ELF-1 (cell line): ENCODE results near the gene SLC8A1.

Experiments
- DNase-seq: peaks from one replicate; pipeline ENCODE4 v3.0.0-alpha.2; 2016; ENCODE audit warnings: low read depth, low spot score

SLC8A1 gene

DNA sequence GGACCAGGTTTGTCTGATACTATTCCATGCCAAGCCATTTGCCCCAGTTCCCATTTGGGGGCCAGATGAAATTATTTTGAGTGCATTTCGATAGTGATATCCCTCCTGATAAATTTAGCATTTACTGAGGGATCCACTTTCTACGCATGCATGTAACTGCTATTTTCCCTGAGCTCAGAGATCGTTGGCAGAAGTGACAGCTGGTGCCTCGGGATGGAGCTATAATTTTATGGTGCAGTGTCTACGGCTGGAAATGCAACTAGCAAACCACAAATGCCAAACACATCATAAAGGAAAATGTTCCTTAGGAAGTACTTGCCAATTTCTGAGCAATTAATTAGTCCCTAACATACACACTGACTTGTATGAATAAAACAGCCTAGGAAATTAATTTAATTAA is 254.8 kb downstream of the SLC8A1 start:
- DNase-seq, result no peak

DNA sequence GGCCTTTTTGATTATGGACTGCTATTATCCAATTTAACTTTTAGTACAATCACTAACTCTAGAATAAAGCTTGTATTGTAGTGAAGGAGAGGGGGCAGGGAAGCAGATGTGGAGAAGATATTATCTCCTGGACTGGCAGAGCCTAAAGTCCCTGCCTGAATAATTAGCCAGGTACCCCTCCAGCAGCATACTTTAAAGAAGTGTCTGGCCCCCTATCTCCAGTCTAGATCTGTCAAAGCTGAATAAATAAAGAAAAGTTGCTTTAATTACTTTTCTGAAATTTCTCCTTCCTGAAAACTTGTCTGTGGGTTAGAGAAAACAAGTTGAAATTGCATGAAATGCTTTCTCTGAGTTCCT is 258.2 kb downstream of the SLC8A1 start:
- no peak for DNase-seq

DNA sequence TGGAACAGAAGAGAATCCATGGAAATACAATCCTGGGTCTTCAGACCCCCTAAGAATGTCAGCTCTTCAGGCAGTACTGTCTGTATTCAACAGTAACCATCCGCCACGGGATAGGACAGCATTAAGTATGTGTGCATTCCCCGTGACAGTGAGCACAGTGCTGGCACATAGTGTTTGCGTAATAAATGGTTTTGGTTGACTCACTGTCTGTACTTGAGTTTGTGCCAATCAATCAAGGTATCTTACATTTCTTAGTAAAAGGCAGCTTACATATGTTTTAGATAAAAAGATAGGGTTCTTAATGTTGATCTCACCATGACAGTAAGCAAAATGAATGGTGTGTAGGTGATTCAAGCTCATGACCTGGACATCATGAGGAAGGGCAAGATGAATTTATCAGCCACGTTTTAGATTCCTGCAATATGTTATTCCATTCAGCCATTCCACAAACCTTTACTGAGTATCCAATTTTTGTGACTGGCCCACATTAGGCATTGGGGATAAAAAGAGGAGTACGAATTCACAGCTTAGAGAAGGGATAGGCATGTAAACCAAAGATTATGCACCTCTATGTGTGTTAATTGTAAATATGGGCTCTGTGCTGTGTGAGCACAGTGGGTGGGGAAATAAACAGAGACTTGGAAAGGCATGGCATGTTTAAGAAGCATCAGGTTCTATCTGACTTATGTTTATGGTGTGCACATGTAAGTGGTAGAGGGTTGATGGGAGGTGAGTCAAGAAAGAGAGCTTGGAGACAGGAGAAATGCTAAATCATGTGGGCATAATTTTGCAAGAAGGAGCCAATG is 258.8 kb downstream of the SLC8A1 start:
- DNase-seq, result no peak

DNA sequence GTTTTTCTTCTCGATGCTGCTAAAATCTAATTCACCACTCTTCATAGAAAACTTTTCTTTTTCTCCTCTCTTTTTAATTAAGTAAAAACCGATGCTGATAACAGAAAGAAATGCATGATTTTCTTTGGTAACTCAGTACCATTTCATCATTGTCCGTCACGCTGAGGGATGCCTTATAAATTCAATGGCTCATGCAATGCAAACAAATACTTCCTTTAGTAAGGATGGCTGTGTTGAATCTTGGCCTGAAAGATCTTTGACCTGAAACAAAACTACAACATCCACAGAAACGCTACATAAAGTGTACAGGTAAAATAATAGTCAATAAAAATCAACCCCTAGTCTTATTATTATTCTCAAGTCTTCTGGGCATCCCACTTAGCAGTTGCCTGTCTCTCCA is 261.4 kb downstream of the SLC8A1 start:
- no peak for DNase-seq

DNA sequence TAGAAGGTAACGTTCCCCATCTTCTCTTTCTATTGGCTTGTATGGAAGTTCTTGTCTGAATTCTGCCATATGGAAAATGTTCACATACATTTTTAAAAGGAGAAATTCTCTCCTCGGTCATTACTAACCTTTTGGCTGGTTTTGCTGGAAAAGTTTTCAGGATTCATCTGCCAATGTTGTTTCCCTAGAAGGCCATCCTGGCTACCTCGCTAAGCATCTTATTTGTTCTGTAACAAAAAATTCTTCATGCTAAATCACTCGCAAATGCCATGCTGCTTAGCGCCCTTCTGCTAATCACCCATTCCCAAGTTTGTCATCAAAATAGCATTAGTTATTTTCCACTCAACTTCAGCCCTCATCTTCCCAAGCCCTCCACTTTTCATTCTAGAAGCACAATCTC is 262.0 kb downstream of the SLC8A1 start:
- no peak for DNase-seq

DNA sequence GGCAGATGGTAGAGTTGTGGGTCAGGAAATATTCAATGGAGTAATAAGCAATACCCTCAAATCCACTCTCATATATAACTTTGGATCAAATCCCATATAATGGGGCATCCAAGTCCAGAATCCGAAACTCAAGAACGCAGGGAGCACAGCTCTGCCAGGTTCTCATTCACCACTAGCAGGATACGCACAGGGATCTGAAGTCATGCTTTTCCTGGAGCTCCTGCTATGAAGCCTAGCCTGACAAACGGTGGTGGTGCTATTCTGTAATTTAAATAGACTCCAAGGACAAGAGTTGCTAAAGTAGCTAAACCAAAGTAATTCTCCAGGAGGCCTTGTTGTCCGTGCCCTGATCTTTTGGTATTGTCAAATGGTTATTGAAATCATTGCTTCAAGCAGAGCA is 264.8 kb downstream of the SLC8A1 start:
- no peak for DNase-seq

DNA sequence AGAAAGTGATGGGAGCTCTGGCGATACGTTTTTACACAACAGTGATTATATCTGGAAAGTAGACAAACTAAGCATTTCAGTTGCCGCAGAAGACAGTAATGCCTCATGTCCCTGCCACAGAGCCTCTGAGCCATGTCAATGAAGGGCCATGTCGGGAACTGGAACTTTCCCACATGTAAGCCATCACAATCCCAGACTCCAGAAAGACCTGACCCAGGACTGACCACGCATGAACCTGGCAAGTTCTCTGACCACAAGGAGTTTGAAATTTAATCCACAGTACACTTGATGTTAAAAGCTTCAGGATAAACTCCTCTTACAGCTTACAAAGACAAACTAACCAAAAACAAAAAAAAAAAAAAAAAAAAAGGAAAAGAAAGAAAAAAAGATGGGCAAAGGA is 267.3 kb downstream of the SLC8A1 start:
- no peak for DNase-seq

DNA sequence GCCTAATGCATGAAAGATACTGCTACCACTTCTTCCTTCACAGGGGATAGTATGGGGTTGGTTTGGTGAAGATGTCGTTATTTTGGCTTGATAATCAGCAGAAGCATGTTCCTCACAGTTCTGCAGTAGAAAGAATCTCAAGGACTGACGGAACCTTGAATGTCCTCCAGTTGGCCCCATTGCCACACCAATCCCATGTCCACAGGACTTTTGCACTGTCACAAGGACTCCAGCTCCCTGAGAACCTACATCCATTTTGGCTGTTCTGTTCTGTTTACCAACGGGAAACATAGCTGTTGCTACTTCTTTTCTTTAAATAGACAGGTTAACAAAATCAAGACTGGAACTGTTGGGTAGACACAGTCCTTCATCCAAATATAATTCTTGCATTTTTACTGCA is 270.0 kb downstream of the SLC8A1 start:
- DNase-seq, result no peak

DNA sequence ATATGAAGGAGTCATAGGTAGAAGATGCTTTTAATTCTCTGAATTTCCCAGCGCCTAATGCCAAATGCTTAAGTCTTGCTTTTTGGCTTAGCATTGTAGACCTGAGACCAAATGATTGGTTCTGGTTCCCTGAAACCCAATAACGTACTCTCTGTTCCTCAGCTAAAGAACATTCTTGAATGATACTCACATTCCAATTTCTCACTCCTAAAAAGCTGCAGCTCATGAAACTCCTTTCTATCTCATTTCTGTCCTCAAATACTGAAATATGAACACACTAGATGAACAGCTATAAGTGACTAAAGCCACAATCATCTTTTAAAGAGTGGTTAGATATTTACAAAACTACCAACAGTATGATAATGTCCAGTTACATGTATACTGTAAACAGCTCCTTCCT is 272.1 kb downstream of the SLC8A1 start:
- DNase-seq, result no peak

DNA sequence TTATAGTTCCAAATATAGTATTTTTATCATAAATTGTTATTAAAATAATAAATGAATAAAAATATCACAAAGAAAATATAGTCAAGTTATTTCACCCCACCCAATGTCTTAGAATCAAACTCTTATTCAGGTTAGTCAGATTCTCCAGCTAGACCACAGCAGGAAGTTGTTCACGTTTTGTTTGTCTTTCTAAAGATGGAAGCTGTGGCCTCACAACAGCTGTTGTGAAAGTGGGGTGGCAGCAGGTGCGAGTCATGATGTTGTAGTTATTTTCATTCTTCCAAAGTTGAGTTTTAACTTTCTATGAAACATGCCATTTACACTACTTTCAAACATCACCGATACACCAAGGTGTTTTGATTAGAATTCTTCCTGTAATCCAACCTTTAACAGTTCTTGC is 272.9 kb downstream of the SLC8A1 start:
- no peak for DNase-seq

DNA sequence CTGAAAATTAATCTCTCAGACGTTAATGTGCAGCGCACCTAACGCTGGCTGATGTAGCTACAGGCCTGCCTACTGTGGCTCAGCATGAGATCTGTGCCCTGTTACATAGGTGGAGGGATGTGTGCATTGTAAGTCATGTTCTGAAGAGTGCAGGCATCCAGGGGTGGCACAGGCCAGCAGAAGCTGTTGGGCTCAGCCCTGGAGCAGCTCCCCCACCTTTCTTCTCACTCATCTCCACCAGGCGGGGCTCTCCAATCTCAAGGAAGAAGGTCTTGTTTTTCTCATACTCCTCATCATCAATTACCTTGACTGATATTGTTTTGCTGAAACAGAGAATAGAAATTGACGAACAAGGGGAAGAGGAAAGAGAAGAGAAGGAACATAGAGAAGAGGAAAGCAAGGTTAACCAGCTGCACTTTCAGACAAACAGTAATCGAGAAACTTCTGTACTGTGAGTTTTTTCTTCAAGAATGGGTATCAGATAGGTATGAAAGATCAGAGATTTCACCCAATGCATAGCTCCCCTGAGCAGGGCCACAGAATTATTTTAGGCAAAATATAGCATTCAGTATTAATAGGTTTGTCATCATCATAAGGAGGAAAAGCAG is 273.6 kb downstream of the SLC8A1 start:
- no peak for DNase-seq

DNA sequence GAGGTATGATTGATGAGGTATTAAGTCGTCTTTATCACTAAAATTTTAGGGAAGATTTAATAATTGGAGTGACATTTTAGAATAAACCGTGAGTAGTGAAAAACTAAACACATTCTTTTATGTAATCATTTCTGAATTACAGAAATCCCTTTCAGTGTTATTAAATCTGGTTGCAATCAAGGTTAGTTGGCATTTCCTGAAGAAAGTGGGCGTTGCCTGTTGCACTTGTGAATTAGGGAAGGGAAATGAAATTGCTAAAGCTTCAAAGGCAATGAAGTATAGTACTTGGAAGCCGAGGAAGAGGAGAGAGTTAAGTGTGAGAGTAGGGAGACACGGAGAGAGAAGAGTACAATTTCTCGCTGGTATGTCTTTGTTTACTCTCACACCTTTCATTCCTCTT is 274.5 kb downstream of the SLC8A1 start:
- no peak for DNase-seq

DNA sequence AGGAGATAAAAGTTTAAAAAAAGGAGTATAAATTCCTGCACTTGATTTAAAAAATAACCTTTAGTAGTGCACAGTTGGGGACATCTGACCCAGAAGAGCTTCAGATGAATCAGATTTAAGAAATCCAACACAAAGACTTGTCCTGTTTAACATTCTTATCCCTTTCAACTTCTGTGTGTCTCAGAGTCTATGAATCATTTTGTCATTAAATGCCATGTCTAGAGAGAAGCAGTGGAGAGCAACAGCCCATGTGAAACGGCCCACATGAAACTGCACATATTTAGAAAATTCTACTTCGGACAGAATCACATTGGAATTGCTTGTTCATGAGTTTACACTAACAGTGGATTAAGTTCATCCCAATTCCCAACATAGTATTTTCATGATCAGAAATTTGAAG is 278.6 kb downstream of the SLC8A1 start:
- DNase-seq, result no peak

DNA sequence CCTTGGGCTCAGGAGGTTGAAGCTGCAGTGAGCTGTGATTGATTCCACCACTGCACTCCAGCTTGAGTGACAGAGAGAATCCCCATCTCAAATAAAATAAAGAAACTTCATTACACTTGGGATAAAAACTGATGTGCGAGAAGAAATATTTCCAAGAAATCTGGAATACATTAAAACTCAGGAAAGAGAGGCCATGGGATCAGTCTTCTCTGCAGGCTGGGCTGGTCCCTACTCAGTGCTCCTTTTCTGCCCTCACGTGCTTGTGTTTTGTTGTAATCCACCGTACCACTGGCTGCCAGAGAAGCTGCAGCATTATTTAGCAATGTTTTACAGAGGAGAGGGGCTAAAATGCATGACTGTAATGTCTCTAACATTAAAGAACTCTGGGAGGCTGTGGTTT is 282.0 kb downstream of the SLC8A1 start:
- no peak for DNase-seq

DNA sequence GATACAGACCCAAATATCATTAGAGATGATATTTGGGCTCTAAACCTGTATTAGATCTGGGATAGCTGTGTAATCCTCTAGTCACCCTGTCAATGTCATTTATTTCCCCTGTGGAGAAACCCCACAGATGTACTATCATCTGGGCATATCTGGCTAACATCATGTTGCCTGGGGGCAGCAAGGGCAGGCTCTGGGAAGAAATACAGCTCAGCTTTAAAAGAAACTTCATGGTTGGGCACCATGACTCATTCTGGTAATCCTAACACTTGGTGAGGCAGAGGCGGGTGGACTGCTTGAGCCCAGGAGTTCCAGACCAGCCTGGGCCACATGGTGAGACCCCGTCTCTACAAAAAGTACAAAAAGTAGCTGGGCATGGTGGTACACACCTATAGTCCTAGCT is 282.5 kb downstream of the SLC8A1 start:
- no peak for DNase-seq

DNA sequence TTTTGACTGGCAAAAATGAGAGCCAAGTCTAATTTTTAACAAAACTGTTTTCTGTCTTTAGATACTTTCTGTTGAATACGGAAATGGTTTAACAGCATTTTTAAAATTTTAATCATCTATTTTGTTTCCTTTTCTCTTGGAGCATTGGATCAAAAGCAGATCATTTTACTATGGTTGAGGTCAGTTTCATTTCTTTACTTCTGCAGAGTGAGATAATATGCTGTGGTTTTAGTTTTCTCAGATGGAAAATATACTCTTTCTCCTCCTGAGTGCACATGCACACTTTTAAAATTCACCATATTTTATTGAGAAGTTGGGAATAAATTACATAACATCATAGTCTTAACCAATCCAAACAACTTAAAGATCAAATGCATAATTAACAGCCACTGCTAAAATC is 283.3 kb downstream of the SLC8A1 start:
- DNase-seq, result no peak

DNA sequence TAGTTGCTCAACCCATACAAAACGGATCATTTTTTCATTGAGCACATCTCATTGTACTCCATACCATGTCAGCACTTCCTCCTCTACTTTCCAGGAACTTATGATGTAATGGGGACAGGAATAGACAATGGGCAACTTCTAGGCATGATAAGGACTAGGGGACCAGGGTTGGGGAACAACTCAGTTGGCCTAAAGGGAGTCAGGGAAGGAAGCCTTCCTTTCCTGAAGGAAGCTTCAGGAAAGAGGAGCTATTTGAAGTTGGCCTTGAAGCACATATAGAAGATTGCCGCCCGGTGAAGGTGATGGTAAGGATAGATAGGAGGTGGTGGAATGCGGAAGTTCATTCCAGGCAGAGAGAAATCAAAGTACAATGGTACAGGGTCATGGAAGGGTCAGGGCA is 283.9 kb downstream of the SLC8A1 start:
- no peak for DNase-seq

DNA sequence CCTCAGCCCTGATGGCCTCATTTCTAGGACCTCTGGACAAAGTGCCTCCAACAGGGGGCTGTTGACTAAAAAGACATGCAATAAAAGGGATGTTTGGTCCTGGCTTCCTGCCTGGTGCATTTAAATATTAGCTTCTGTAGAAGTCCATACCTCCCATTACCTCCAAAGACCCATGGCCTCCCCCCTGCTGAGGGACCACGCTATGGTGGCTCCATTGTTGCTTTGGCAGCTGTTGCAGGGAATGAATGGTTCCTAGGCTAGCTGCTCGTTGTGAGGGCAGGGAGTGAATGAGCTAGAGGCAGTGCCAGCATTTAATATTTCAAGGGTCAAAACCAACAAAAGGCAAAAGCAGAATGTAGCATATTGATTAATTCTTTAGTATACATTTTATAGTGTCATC is 285.9 kb downstream of the SLC8A1 start:
- no peak for DNase-seq

DNA sequence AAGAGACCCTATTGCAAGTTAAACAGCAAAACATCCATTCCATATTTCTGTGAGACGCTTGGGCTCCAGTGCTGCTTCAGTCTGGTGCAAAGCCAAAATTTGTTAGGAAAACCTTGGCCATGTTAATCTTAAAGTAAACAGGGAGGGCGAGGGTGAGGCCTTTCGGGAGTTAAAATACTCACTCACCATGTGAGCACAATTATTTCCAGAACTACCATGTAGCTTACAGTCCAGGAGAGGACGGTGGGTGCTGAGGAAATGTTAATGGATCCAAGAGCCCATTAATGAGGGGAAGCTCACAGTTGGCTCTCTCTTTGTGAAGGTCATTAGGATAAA is 286.4 kb downstream of the SLC8A1 start:
- no peak for DNase-seq

DNA sequence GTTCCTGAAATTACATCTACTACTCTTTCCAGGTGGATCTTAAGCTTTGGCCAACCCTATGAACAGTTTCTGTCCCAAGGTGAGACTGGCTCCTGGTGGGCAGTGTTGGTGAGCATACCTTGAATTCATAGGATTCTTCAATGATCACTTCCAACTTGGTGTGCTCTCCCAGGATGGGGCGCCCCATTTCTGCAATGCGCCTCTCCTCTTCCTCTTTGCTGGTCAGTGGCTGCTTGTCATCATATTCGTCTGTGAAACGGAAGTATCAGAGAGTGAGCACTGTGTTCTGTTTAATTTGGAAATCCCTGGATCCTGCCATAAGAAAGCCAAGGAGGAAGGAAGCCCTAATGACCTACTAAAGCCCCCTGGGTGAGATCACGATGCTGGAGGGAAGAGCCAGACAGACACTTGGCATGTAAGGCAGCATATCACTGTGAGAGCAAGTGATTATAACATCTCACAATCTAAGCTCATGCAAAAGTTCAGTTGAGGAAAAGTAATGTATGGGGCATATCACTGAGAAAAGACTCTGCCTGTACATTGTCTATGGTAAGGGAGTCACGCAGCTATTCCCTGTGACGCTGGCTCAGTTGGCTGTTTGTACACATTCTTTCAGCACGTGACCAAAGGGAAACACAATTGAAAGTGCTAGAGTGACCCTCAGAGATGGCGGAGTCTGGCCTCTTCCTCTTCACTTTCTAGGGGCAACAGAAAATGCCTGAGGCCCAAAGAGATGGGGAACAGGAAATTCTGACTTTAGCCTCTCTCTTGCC is 287.0 kb downstream of the SLC8A1 start:
- DNase-seq, result no peak

DNA sequence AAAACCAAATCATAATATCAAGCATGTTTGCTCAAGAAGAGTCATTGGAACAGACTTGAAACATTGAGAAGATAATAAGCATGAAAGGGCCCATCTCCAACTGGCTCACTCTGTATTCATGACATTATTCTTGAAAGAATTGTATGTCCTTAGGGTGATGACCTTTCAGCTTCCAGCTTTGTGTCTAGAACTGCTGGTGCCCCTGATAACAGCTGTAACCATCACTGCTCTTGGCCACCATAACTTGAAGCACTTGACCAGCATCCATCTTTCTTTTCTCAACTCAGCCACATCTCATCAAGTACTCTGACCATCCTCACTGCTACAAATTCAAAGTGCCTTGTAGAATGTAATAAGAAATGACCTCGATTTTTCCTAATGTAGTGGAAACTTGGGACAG is 289.9 kb downstream of the SLC8A1 start:
- no peak for DNase-seq

DNA sequence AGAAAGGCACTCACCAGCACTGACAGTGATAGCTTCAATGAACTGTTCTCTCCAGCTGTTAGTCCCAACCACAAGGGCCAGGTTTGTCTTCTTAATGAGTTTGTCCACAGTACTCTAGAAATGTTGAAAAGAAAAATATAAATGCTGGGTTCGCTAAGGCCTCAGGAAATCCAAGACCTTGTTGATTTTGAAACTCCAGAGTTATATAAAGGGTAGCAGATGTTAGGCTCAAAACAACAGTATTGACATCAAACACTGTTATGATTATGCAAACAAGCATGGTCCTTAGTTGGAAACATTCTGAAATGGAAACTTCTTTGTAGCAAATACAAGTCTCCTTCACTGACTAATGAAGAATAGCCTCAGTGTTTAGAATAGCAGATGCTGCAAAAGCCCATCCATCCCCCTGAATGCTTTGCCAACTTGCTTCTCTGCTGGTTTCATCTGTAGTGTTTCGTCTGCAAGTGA is 291.1 kb downstream of the SLC8A1 start:
- DNase-seq, result no peak

DNA sequence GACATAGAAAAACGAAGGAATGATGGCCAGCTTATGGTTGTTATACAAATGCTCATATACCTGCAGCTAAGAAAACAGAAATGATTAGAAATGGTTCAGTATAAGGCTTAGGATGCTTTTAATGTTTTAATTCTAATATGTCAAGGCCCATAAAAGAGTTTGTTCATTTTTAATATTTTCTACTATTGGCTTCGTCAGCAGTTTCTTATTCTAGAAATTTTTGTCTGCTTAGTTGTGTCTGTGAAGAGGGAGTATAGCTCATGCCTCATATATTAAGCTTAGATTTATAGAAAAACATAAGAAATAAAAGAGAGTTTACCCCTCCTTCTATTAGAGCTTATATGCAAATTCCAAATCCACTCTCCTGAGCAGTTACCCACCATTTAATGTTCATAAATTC is 292.6 kb downstream of the SLC8A1 start:
- DNase-seq, result no peak
